GM18868 (cell line): Measurements from ENCODE around the gene HSCB.
A peak's percentile ranks its signal among the peaks of the same experiment; 100 is the strongest.
"Not testable (repeated sequence)": the region's sequence is repeated elsewhere in the genome, so short reads cannot be mapped to it uniquely, and the experiment has no call there.

Experiments
- ATAC-seq: cut with Tn5 transposase; IDR thresholded peaks from one replicate; pipeline ENCODE4 v1.9.1; 2021; ENCODE audit warnings: mild to moderate bottlenecking, moderate library complexity; ENCODE audit not compliant: unreplicated experiment

HSCB gene

GRCh38 chr22:28737701-28738100 is 4.1 kb upstream of the HSCB start:
- ATAC-seq: no peak

DNA sequence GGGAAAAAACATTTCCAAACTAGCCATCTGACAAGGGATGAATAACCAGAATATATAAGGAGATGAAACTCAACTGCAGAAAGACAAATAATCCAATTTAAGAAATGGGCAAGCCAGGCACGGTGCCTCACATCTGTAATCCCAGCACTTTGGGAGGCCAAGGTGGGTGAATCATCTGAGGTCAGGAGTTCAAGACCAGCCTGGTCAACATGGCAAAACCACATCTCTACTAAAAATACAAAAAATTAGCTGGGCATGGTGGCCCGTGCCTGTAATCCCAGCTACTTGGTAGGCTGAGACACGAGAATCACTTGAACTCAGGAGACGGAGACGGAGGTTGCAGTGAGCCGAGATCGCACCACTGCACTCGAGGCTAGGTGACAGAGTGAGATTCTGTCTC is 3.0 kb upstream of the HSCB start:
- ATAC-seq: not testable (repeated sequence)

GRCh38 chr22:28741200-28741784 is 547 bp upstream of the HSCB start:
- no peak for ATAC-seq

- ATAC-seq: no peak
These were observed 723 bp downstream of the HSCB start for GRCh38 chr22:28742562-28742962.

GRCh38 chr22:28743852-28744251 is 2.0 kb downstream of the HSCB start:
- no peak for ATAC-seq

DNA sequence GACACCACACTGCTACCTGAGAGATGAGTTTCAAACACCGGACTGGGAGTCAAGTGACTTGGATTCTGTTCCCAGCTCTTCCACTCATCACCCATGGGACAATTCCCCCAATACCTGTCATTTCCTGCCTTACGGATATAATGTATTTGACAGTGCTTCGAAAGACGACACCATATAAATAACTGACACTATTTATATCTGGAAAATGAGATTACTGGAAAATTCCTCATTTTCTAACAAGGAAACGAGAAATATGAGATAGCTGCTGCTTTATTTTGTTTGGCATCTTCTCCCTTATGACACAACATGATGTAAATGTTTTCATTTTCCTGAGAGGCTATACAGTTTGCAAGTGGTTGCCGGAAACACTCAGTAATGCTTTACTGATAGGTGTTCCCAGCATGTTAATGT is 8.6 kb downstream of the HSCB start:
- no peak for ATAC-seq

DNA sequence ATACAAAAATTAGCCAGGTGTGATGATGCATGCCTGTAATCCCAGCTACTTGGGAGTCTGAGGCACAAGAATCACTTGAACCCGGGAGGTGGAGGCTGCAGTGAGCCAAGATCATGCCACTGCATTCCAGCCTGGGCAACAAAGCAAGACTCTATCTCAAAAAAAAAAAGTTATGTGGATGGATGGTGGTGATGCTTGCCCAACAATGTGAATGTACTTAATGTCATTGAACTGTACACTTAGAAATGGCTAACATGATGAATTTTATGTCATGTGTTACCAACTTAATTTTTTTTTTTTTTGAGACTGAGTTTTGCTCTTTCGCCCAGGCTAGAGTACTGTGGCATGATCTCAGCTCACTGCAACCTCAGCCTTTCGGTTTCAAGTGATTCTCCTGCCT is 12.7 kb downstream of the HSCB start:
- not testable (repeated sequence) for ATAC-seq

GRCh38 chr22:28759861-28760560 is 18.2 kb downstream of the HSCB start:
- no peak for ATAC-seq

DNA sequence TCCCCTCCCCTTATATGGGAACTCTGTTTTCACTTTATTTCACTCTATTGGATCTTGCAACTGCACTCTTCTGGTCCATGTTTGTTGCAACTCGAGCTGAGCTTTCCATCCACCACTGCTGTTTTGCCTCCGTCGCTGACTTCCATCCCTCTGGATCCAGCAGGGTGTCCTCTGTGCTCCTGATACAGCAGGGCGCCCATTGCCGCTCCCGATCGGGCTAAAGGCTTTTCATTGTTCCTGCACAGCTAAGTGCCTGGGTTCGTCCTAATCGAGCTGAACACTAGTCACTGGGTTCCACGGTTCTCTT is 19.6 kb downstream of the HSCB start:
- no peak for ATAC-seq

GRCh38 chr22:28762000-28762399 is 20.2 kb downstream of the HSCB start:
- not testable (repeated sequence) for ATAC-seq

DNA sequence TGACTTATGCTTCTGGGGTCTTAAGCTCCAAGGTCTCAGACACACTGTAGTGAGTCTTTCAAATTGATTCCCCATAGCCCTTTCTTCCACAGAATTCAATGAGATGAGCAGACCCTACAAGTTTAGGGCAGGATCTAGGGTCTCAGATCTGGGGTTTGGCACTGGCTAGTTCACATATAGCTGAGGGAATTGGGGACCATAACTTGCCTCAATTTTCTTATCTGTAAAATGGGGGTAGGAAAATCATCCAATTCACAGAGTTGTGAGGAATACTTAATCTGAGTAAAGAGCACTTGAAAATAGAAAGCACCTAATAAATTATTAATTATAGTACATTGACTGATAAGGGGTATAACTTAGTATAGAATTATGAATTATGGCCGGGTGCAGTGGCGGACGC is 24.8 kb downstream of the HSCB start:
- no peak for ATAC-seq

DNA sequence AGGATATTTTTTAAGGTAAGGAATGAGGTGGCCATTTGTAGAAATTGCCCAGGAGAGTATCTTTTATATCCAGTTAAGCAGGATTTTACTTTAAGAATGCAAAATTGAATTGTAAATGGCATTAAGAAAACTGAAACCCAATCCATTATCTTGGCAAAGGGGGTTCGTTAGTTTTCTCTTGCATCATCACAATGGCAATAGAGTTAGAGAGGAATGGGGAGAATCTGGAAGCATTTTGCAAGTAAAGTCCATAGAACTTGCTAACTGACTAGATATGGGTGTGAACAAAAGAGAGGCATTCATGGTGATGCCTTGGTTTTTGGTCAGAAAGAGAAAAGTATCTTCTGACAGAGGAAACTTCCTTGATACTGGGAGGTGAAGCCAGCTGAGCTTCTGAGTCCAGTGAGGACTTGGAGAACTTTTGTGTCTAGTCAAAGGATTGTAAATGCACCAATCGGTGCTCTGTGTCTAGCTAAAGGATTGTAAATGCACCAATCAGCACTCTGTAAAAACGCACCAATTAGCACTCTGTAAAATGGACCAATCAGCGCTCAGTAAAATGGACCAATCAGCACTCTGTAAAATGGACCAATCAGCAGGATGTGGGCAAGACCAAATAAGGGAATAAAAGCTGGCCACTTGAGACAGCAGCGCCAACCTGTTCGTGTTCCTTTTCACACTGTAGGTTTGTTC is 27.0 kb downstream of the HSCB start:
- no peak for ATAC-seq

GRCh38 chr22:28769394-28770085 is 27.7 kb downstream of the HSCB start:
- no peak for ATAC-seq

- ATAC-seq: no peak
These were observed 29.5 kb downstream of the HSCB start for GRCh38 chr22:28771195-28771791.

GRCh38 chr22:28772633-28773460 is 31.0 kb downstream of the HSCB start, which contains the start of gene CCDC117:
CCDC117 (plus strand) TSS chr22:28772695; CDS start chr22:28772850, 155 bp downstream.
- ATAC-seq: peak; percentile 84

- no peak for ATAC-seq
These were observed 31.6 kb downstream of the HSCB start for GRCh38 chr22:28773461-28773867.

- ATAC-seq: no peak
These were observed 32.5 kb downstream of the HSCB start for GRCh38 chr22:28774378-28774777.

DNA sequence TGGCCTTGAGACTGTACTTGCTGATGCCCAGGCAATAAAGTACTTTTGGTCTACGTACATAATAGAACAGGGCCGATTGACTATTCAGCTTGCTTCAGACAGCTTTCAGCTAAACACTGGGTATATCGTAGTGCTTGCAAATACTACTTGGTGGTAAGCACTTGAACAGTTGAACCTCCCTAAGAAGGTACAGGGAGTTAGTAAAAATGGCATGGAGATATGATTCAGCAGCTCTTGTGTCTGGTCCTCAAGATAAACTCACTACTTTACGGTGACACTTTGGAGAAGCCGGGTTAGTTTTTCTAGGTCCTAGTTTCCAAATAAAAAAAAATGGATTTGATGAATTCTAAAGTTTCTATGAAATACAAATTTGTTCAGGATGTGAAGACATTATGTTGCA is 38.0 kb downstream of the HSCB start:
- ATAC-seq: no peak

GRCh38 chr22:28780296-28780695 is 38.5 kb downstream of the HSCB start:
- no peak for ATAC-seq
